Activated effector memory CD4-positive, alpha-beta T cell treated with anti-CD3 and anti-CD28 coated beads, Interleukin-2, amount 50 U/mL, for 16 hours (primary cell): ENCODE data around the gene IGSF10.
"Not testable (repeated sequence)": the region's sequence is repeated elsewhere in the genome, so short reads cannot be mapped to it uniquely, and the experiment has no call there.

Source experiments
- DNase-seq: peaks from one replicate; pipeline ENCODE4 v3.0.0-alpha.2; 2020

IGSF10 gene

GRCh38 chr3:151460774-151461450 lies at the start of gene IGSF10:
IGSF10 (minus strand) TSS chr3:151461061; CDS start chr3:151458709, 2,352 bp downstream.
- no peak for DNase-seq

GRCh38 chr3:151509468-151510135 lies 48.7 kb upstream of the IGSF10 start:
- not testable (repeated sequence) for DNase-seq

GRCh38 chr3:151504606-151505005 lies 43.7 kb upstream of the IGSF10 start:
- DNase-seq: no peak

- no peak for DNase-seq
Measured at GRCh38 chr3:151503074-151503473, 42.2 kb upstream of the IGSF10 start.

GRCh38 chr3:151501923-151502632 lies 41.2 kb upstream of the IGSF10 start:
- DNase-seq: no peak

GRCh38 chr3:151501171-151501922 lies 40.5 kb upstream of the IGSF10 start:
- DNase-seq: no peak

GRCh38 chr3:151499168-151499567 lies 38.3 kb upstream of the IGSF10 start:
- no peak for DNase-seq

- DNase-seq: no peak
Measured at GRCh38 chr3:151491525-151491924, 30.7 kb upstream of the IGSF10 start.

GRCh38 chr3:151487833-151488232 lies 27.0 kb upstream of the IGSF10 start:
- DNase-seq: not testable (repeated sequence)

GRCh38 chr3:151483961-151484520 lies 23.2 kb upstream of the IGSF10 start:
- DNase-seq: no peak

- no peak for DNase-seq
Measured at GRCh38 chr3:151483488-151483887, 22.6 kb upstream of the IGSF10 start.

- no peak for DNase-seq
Measured at GRCh38 chr3:151480492-151480891, 19.6 kb upstream of the IGSF10 start.

- no peak for DNase-seq
Measured at GRCh38 chr3:151479452-151479851, 18.6 kb upstream of the IGSF10 start.

- no peak for DNase-seq
Measured at GRCh38 chr3:151478335-151478697, 17.5 kb upstream of the IGSF10 start.

- DNase-seq: no peak
Measured at GRCh38 chr3:151477591-151478334, 16.9 kb upstream of the IGSF10 start.

GRCh38 chr3:151476344-151477018 lies 15.6 kb upstream of the IGSF10 start:
- no peak for DNase-seq

- DNase-seq: no peak
Measured at GRCh38 chr3:151468284-151468917, 7.5 kb upstream of the IGSF10 start.

GRCh38 chr3:151467069-151467468 lies 6.2 kb upstream of the IGSF10 start:
- no peak for DNase-seq

- no peak for DNase-seq
Measured at GRCh38 chr3:151462991-151463390, 2.1 kb upstream of the IGSF10 start.

GRCh38 chr3:151462278-151462780 lies 1.5 kb upstream of the IGSF10 start:
- DNase-seq: no peak

- DNase-seq: no peak
Measured at GRCh38 chr3:151460228-151460627, 633 bp downstream of the IGSF10 start.
